Activated CD8-positive, alpha-beta memory T cell treated with anti-CD3 and anti-CD28 coated beads, Interleukin-2, amount 10 ng/mL, durations not matched to agents 7 days and 5 days (primary cell): Measurements from ENCODE around the gene SMARCD3. TPM values are rescaled to one million over a fixed set of nuclear protein-coding genes. Genes with fewer than 3 reads are reported as not detected.

Experiments used
- ATAC-seq: fragments of 150-1000 bp; cut with Tn5 transposase; one replicate; pipeline ENCODE4 v1.10.0; 2021; ENCODE audit warnings: moderate library complexity
- CTCF ChIA-PET: fragments of 350-600 bp; sonication (Branson Sonifier 250); formaldehyde crosslinking; loops from one replicate; lab custom pipeline; 2021; ENCODE audit warnings: antibody characterized with exemption; lab: Charles Lee
- DNase-seq: peaks from one replicate; pipeline ENCODE4 v3.0.0-alpha.2; 2020
- H3K27ac Mint-ChIP-seq: one replicate; pipeline ENCODE4 v1.8.0; 2021; ENCODE audit warnings: mild to moderate bottlenecking, mixed read lengths
- H3K27me3 Mint-ChIP-seq: one replicate; pipeline ENCODE4 v1.8.0; 2021; ENCODE audit warnings: mixed read lengths
- H3K36me3 Mint-ChIP-seq: one replicate; pipeline ENCODE4 v1.8.0; 2021; ENCODE audit warnings: mild to moderate bottlenecking, mixed read lengths
- H3K4me1 Mint-ChIP-seq: one replicate; pipeline ENCODE4 v1.8.0; 2021; ENCODE audit warnings: mixed read lengths
- H3K4me3 Mint-ChIP-seq: one replicate; pipeline ENCODE4 v1.8.0; 2021; ENCODE audit warnings: mild to moderate bottlenecking, moderate library complexity, mixed read lengths
- H3K9me3 Mint-ChIP-seq: one replicate; pipeline ENCODE4 v1.8.0; 2022; ENCODE audit warnings: low read depth, mixed read lengths
- total RNA-seq, 2 experiments: library from RNA; stranded (reverse); gene quantifications; one replicate each; pipeline ENCODE4 v1.2.3, GENCODE V29; 2021

The SMARCD3 gene
- total RNA-seq, 2 experiments from 2014 or later = 1.0 to 2.5 TPM

DNA sequence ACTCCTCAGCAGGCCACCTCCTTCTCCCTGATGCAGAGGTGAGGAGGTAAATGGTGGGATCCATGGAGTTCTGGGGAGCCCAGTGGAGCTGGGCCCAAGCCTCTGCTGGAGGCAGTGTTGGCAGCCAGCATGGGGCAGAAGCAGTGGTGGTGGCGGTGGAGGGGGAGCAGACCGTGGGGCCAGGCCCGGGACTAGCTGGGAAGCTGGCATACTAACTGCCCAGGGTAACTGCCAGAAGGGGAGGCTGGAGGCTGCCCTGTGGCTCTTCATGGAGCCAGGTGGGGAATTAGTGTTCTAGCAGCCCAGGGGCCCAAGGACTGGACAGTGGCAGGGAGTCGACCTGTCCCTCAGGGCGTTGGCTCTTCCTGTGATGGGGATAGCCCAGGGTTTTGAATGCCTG, 16.1 kb upstream of the SMARCD3 start:
- Mint-ChIP-seq H3K4me3 (no peak overlapping the region), H3K36me3 (no peaks in the 10 kb centered on the region), H3K9me3 (no peaks in the 10 kb centered on the region), H3K27me3 (peaks cover 4% of the 10 kb centered on the region), H3K4me1 (no peaks in the 10 kb centered on the region), H3K27ac (no peak overlapping the region)
- ATAC-seq (no peak), DNase-seq (no peak)
- CTCF ChIA-PET = interaction anchor here (0.7 kb wide), 1 partner anchor 85 kb away, joined by 3 read pairs; no protein-coding TSS in a partner anchor

DNA sequence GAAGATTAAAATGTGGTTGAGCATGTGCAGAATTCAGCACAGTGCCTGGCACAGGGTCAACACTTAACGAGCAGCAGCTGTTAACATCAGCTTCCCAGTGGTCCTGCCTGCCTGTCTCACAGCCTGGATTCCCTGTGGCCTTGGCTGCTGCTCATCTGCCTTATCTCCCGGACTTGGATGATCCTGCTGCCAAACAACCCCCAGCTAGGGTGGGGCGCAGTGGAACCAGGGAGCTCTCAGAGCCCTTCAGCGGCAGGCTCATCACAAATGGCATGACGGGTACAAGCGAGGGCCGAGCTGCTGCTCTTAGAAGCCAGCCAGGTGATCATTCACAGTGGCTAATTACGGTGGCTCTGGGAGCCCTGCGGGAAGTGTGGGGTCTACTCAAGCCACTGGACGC, 13.0 kb upstream of the SMARCD3 start:
- CTCF ChIA-PET = interaction anchor here (0.6 to 1.6 kb wide), 3 partner anchors 17 to 137 kb away, joined by 3 to 7 read pairs (median 4); no protein-coding TSS in a partner anchor
- Mint-ChIP-seq H3K36me3 (no peaks in the 10 kb centered on the region), H3K27ac (no peak overlapping the region), H3K9me3 (no peaks in the 10 kb centered on the region), H3K4me1 (no peaks in the 10 kb centered on the region), H3K4me3 (no peak overlapping the region), H3K27me3 (peaks cover 13% of the 10 kb centered on the region)
- DNase-seq = no peak
- no peak for ATAC-seq

GRCh38 chr7:151260883-151261282, 12.4 kb upstream of the SMARCD3 start:
- no peak overlapping the region for H3K27ac Mint-ChIP-seq
- CTCF ChIA-PET = interaction anchor here (0.6 to 1.2 kb wide), 2 partner anchors 17 to 76 kb away, joined by 3 to 4 read pairs; no protein-coding TSS in a partner anchor
- no peaks in the 10 kb centered on the region for H3K9me3 Mint-ChIP-seq
- H3K36me3 Mint-ChIP-seq = no peaks in the 10 kb centered on the region
- ATAC-seq (no peak), DNase-seq (no peak)
- H3K27me3 Mint-ChIP-seq = peaks cover 16% of the 10 kb centered on the region
- H3K4me3 Mint-ChIP-seq = no peak overlapping the region
- no peaks in the 10 kb centered on the region for H3K4me1 Mint-ChIP-seq

- Mint-ChIP-seq H3K27me3 (peaks cover 19% of the 10 kb centered on the region), H3K4me3 (no peak overlapping the region), H3K27ac (no peak overlapping the region), H3K9me3 (no peaks in the 10 kb centered on the region), H3K36me3 (no peaks in the 10 kb centered on the region), H3K4me1 (no peaks in the 10 kb centered on the region)
- DNase-seq (no peak), ATAC-seq (no peak)
- CTCF ChIA-PET = interaction anchor here (1.2 kb wide), 1 partner anchor 16 kb away, joined by 3 read pairs; no protein-coding TSS in a partner anchor
Observed at GRCh38 chr7:151260471-151260870, 12.0 kb upstream of the SMARCD3 start.

DNA sequence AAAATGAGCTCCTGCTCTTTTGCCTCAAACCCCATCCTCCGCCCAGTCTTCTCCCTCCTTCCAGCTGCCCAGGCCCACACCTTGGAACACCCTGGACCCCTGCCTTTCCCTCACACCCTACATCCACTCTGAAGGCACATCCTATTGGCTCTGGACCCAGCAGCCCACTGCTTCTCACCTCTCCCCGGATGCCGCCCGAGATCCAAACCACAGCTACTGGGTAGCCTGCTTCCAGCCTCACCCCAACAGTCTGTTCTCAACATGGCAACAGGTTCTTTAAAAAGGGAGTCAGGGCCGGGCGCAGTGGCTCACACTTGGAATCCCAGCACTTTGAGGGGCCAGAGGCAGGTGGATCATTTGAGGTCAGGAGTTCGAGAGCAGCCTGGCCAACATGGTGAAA, 9.5 kb upstream of the SMARCD3 start:
- H3K9me3 Mint-ChIP-seq = no peaks in the 10 kb centered on the region
- CTCF ChIA-PET = interaction anchor here (0.9 kb wide), 1 partner anchor 12 kb away, joined by 3 read pairs; no protein-coding TSS in a partner anchor
- no peaks in the 10 kb centered on the region for H3K4me1 Mint-ChIP-seq
- DNase-seq (no peak), ATAC-seq (no peak)
- no peaks in the 10 kb centered on the region for H3K36me3 Mint-ChIP-seq
- no peak overlapping the region for H3K27ac Mint-ChIP-seq
- H3K27me3 Mint-ChIP-seq = peaks cover 40% of the 10 kb centered on the region
- H3K4me3 Mint-ChIP-seq = no peak overlapping the region

DNA sequence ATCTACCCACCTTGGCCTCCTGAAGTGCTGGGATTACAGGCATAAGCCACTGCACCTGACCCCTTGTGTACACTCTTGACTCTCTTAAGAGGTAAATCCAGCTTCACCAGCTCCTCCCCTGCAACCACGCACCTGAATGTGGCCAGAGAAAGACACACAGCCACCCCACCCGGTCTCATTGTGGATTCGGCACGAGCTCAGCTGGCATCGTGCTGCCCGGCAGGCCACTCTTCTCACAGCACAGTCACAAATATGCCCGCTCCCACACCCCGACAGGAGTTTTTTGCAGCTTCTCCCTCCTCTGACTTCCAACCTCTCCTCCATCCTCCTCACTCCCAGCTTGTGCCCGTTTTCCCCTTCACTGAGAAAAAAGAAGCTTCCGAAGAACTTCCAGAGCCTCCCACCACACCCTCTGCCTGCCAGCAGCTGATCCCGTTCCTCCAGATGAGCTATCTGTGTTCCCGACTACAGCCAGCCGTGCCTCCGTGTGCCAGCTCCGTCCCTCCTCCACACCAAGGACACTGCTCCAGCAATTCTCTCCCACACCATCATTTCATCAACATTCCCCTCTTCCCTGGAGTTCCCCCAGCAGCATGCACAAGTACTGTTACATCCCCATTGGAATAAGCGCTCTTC, 8.0 kb upstream of the SMARCD3 start:
- no peaks in the 10 kb centered on the region for H3K36me3 Mint-ChIP-seq
- no peak overlapping the region for H3K4me3 Mint-ChIP-seq
- no peak for ATAC-seq
- no peaks in the 10 kb centered on the region for H3K9me3 Mint-ChIP-seq
- DNase-seq = no peak
- peaks cover 48% of the 10 kb centered on the region for H3K27me3 Mint-ChIP-seq
- H3K4me1 Mint-ChIP-seq = no peaks in the 10 kb centered on the region
- H3K27ac Mint-ChIP-seq = no peak overlapping the region
- CTCF ChIA-PET = interaction anchor here (0.7 to 2.3 kb wide), 4 partner anchors 9 to 133 kb away, joined by 3 to 8 read pairs (median 3); no protein-coding TSS in a partner anchor

- peaks cover 55% of the 10 kb centered on the region for H3K27me3 Mint-ChIP-seq
Observed at GRCh38 chr7:151255390-151255789, 6.9 kb upstream of the SMARCD3 start.

GRCh38 chr7:151254851-151255250, 6.4 kb upstream of the SMARCD3 start:
- Mint-ChIP-seq H3K9me3 (no peaks in the 10 kb centered on the region), H3K27ac (no peak overlapping the region), H3K4me3 (no peak overlapping the region), H3K36me3 (no peaks in the 10 kb centered on the region), H3K27me3 (peaks cover 61% of the 10 kb centered on the region), H3K4me1 (peaks cover 2% of the 10 kb centered on the region)
- DNase-seq (no peak), ATAC-seq (no peak)
- CTCF ChIA-PET = interaction anchor here (0.9 to 2.3 kb wide), 4 partner anchors 12 to 131 kb away, joined by 3 to 8 read pairs (median 3); no protein-coding TSS in a partner anchor

More at GRCh38 chr7:151255390-151255789, 6.9 kb upstream of the SMARCD3 start:
- Mint-ChIP-seq H3K27ac (no peak overlapping the region), H3K4me1 (peaks cover 2% of the 10 kb centered on the region), H3K9me3 (no peaks in the 10 kb centered on the region), H3K4me3 (no peak overlapping the region), H3K36me3 (no peaks in the 10 kb centered on the region)
- ATAC-seq (no peak), DNase-seq (no peak)
- CTCF ChIA-PET = interaction anchor here (0.9 to 2.3 kb wide), 4 partner anchors 13 to 132 kb away, joined by 3 to 8 read pairs (median 3); no protein-coding TSS in a partner anchor

GRCh38 chr7:151254316-151254715, 5.8 kb upstream of the SMARCD3 start:
- CTCF ChIA-PET = interaction anchor here (1.6 kb wide), 1 partner anchor 12 kb away, joined by 3 read pairs; no protein-coding TSS in a partner anchor

GRCh38 chr7:151252961-151253711, 4.6 kb upstream of the SMARCD3 start:
- ATAC-seq (no peak), DNase-seq (no peak)
- peaks cover 72% of the 10 kb centered on the region for H3K27me3 Mint-ChIP-seq
- H3K27ac Mint-ChIP-seq = no peak overlapping the region
- no peaks in the 10 kb centered on the region for H3K36me3 Mint-ChIP-seq
- H3K4me1 Mint-ChIP-seq = peaks cover 8% of the 10 kb centered on the region
- H3K4me3 Mint-ChIP-seq = no peak overlapping the region
- CTCF ChIA-PET = interaction anchor here (1.0 to 1.4 kb wide), 2 partner anchors 9 to 83 kb away, joined by 3 to 5 read pairs; no protein-coding TSS in a partner anchor
- H3K9me3 Mint-ChIP-seq = no peaks in the 10 kb centered on the region

More at GRCh38 chr7:151254316-151254715, 5.8 kb upstream of the SMARCD3 start:
- no peaks in the 10 kb centered on the region for H3K9me3 Mint-ChIP-seq
- H3K4me1 Mint-ChIP-seq = peaks cover 3% of the 10 kb centered on the region
- H3K36me3 Mint-ChIP-seq = no peaks in the 10 kb centered on the region
- H3K27ac Mint-ChIP-seq = no peak overlapping the region
- DNase-seq (no peak), ATAC-seq (no peak)
- peaks cover 66% of the 10 kb centered on the region for H3K27me3 Mint-ChIP-seq
- no peak overlapping the region for H3K4me3 Mint-ChIP-seq

- H3K27me3 Mint-ChIP-seq = peaks cover 72% of the 10 kb centered on the region
- CTCF ChIA-PET = interaction anchor here (1.0 to 1.4 kb wide), 2 partner anchors 8 to 83 kb away, joined by 3 to 5 read pairs; no protein-coding TSS in a partner anchor
- H3K4me1 Mint-ChIP-seq = peaks cover 10% of the 10 kb centered on the region
- ATAC-seq (no peak), DNase-seq (no peak)
- H3K9me3 Mint-ChIP-seq = no peaks in the 10 kb centered on the region
- H3K27ac Mint-ChIP-seq = no peak overlapping the region
- no peaks in the 10 kb centered on the region for H3K36me3 Mint-ChIP-seq
- no peak overlapping the region for H3K4me3 Mint-ChIP-seq
Observed at GRCh38 chr7:151252561-151252835, 4.0 kb upstream of the SMARCD3 start.

GRCh38 chr7:151251689-151252560, 3.4 kb upstream of the SMARCD3 start:
- DNase-seq = no peak
- Mint-ChIP-seq H3K27me3 (peaks cover 78% of the 10 kb centered on the region), H3K27ac (no peak overlapping the region), H3K9me3 (no peaks in the 10 kb centered on the region), H3K36me3 (no peaks in the 10 kb centered on the region), H3K4me3 (no peak overlapping the region), H3K4me1 (peaks cover 10% of the 10 kb centered on the region)
- CTCF ChIA-PET = interaction anchor here (1.4 kb wide), 1 partner anchor 82 kb away, joined by 5 read pairs; no protein-coding TSS in a partner anchor
- no peak for ATAC-seq
